ENCODE data around the gene FOXD2.

- TF ChIP-seq POLR2A (IDR thresholded peaks at IDR 0.05; ENCODE audit: low read length): no peak
- TF ChIP-seq CTCF (IDR thresholded peaks at IDR 0.05): no peak
- TF ChIP-seq MAFK (IDR thresholded peaks at IDR 0.05; ENCODE audit: partially characterized antibody): no peak
- TF ChIP-seq CHD2 (IDR thresholded peaks at IDR 0.05; ENCODE audit: low read length, partially characterized antibody): no peak
- TF ChIP-seq SREBF2 (IDR thresholded peaks at IDR 0.05): no peak
- no peak for TF ChIP-seq ZSCAN20 (CRISPR knock-in tag; IDR thresholded peaks at IDR 0.05)
- TF ChIP-seq PBX3 (IDR thresholded peaks at IDR 0.05): no peak
- no peak for TF ChIP-seq FOSL2 (IDR thresholded peaks at IDR 0.05)
- TF ChIP-seq FOSL2 (CRISPR knock-in tag; IDR thresholded peaks at IDR 0.05): no peak
Observed at GRCh38 chr1:47471163-47471562, 33.3 kb downstream of the FOXD2 start.

Measured in A549 (cell line).